Measurements from ENCODE around the gene NKX3-2.
"Not testable (repeated sequence)": the region's sequence is repeated elsewhere in the genome, so short reads cannot be mapped to it uniquely, and the experiment has no call there.

The NKX3-2 gene

GRCh38 chr4:13543839-13544605, at the start of gene NKX3-2:
TSS of gene NKX3-2 (minus strand) at chr4:13544508. CDS start at chr4:13544414, 94 bp downstream.
- Mint-ChIP-seq H3K27ac (peak within 1 kb of the TSS; percentile 68), H3K27me3 (peaks cover 78% of the 10 kb centered on the region), H3K36me3 (ENCODE audit: low read depth) (no peaks in the 10 kb centered on the region), H3K9me3 (no peaks in the 10 kb centered on the region), H3K4me1 (ENCODE audit: low read depth) (peaks cover 60% of the 10 kb centered on the region), H3K4me3 (peak within 1 kb of the TSS; percentile 76)
- no peak for DNase-seq

- Mint-ChIP-seq H3K9me3 (no peaks in the 10 kb centered on the region), H3K27ac (no peak overlapping the region), H3K4me3 (no peak overlapping the region), H3K4me1 (ENCODE audit: low read depth) (no peaks in the 10 kb centered on the region), H3K27me3 (no peaks in the 10 kb centered on the region), H3K36me3 (ENCODE audit: low read depth) (peaks cover 88% of the 10 kb centered on the region)
- DNase-seq = no peak
Measured at GRCh38 chr4:13592220-13592619, 47.9 kb upstream of the NKX3-2 start.

GRCh38 chr4:13590766-13591165, 46.5 kb upstream of the NKX3-2 start:
- H3K36me3 Mint-ChIP-seq (ENCODE audit: low read depth) = peaks cover 84% of the 10 kb centered on the region
- H3K27ac Mint-ChIP-seq = no peak overlapping the region
- H3K9me3 Mint-ChIP-seq = no peaks in the 10 kb centered on the region
- no peaks in the 10 kb centered on the region for H3K27me3 Mint-ChIP-seq
- no peaks in the 10 kb centered on the region for H3K4me1 Mint-ChIP-seq (ENCODE audit: low read depth)
- H3K4me3 Mint-ChIP-seq = no peak overlapping the region
- DNase-seq = no peak

- H3K27me3 Mint-ChIP-seq = no peaks in the 10 kb centered on the region
- peaks cover 85% of the 10 kb centered on the region for H3K36me3 Mint-ChIP-seq (ENCODE audit: low read depth)
- H3K4me3 Mint-ChIP-seq = no peak overlapping the region
- no peaks in the 10 kb centered on the region for H3K4me1 Mint-ChIP-seq (ENCODE audit: low read depth)
- no peaks in the 10 kb centered on the region for H3K9me3 Mint-ChIP-seq
- DNase-seq = no peak
- H3K27ac Mint-ChIP-seq = no peak overlapping the region
Measured at GRCh38 chr4:13588954-13589353, 44.6 kb upstream of the NKX3-2 start.

- no peaks in the 10 kb centered on the region for H3K27me3 Mint-ChIP-seq
- no peak overlapping the region for H3K4me3 Mint-ChIP-seq
- no peaks in the 10 kb centered on the region for H3K9me3 Mint-ChIP-seq
- peaks cover 84% of the 10 kb centered on the region for H3K36me3 Mint-ChIP-seq (ENCODE audit: low read depth)
- DNase-seq = no peak
- H3K4me1 Mint-ChIP-seq (ENCODE audit: low read depth) = no peaks in the 10 kb centered on the region
- no peak overlapping the region for H3K27ac Mint-ChIP-seq
Measured at GRCh38 chr4:13584481-13584880, 40.2 kb upstream of the NKX3-2 start.

- no peaks in the 10 kb centered on the region for H3K9me3 Mint-ChIP-seq
- no peak overlapping the region for H3K4me3 Mint-ChIP-seq
- DNase-seq = no peak
- peaks cover 87% of the 10 kb centered on the region for H3K36me3 Mint-ChIP-seq (ENCODE audit: low read depth)
- H3K27ac Mint-ChIP-seq = no peak overlapping the region
- H3K4me1 Mint-ChIP-seq (ENCODE audit: low read depth) = no peaks in the 10 kb centered on the region
- H3K27me3 Mint-ChIP-seq = no peaks in the 10 kb centered on the region
Measured at GRCh38 chr4:13580036-13580435, 35.7 kb upstream of the NKX3-2 start.

GRCh38 chr4:13577660-13578059, 33.4 kb upstream of the NKX3-2 start:
- no peak overlapping the region for H3K4me3 Mint-ChIP-seq
- no peaks in the 10 kb centered on the region for H3K27me3 Mint-ChIP-seq
- no peaks in the 10 kb centered on the region for H3K9me3 Mint-ChIP-seq
- peaks cover 85% of the 10 kb centered on the region for H3K36me3 Mint-ChIP-seq (ENCODE audit: low read depth)
- DNase-seq = no peak
- no peak overlapping the region for H3K27ac Mint-ChIP-seq
- no peaks in the 10 kb centered on the region for H3K4me1 Mint-ChIP-seq (ENCODE audit: low read depth)

DNA sequence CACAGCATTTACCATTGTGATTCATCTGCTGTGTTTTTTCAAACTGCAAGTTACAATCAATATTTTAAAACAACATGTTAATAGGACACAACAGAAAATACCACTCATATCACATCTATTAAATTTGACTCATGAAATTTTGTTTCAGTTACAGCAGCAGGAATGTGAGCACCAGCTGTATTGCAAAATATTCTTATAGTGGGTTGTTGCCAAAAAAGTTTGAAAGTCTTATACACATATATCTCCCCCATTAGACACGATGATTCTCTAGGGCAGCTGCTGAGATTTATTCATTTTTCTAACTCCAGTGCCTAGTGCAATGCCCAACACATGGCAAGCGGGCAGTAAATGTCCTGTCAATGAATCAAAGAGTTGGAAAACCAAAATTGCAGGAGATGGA, 26.6 kb upstream of the NKX3-2 start:
- no peaks in the 10 kb centered on the region for H3K9me3 Mint-ChIP-seq
- DNase-seq = no peak
- no peak overlapping the region for H3K27ac Mint-ChIP-seq
- peaks cover 84% of the 10 kb centered on the region for H3K36me3 Mint-ChIP-seq (ENCODE audit: low read depth)
- H3K4me1 Mint-ChIP-seq (ENCODE audit: low read depth) = no peaks in the 10 kb centered on the region
- no peak overlapping the region for H3K4me3 Mint-ChIP-seq
- no peaks in the 10 kb centered on the region for H3K27me3 Mint-ChIP-seq

DNA sequence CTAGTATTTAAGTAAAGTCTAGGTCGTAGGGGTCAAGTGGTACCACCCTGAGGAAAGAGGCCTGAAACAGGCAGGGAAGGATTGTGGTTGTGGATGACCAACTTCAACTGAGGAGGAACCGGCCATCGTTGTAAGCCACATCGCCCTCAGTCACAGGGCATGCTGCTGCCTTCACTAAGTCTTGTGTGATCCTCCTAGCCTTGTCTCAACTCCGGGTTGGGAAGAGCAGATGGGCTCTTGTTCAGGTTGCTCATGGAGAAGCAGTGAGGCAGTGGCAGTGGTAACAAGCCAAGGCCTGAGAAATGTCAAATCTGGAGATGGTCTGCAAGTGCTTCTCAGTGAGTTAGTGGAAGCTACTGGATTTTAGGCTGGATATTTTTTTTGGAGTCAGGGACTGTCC, 22.8 kb upstream of the NKX3-2 start:
- no peak for DNase-seq
- Mint-ChIP-seq H3K27ac (no peak overlapping the region), H3K4me1 (ENCODE audit: low read depth) (no peaks in the 10 kb centered on the region), H3K4me3 (no peak overlapping the region), H3K9me3 (no peaks in the 10 kb centered on the region), H3K27me3 (no peaks in the 10 kb centered on the region), H3K36me3 (ENCODE audit: low read depth) (peaks cover 59% of the 10 kb centered on the region)

DNA sequence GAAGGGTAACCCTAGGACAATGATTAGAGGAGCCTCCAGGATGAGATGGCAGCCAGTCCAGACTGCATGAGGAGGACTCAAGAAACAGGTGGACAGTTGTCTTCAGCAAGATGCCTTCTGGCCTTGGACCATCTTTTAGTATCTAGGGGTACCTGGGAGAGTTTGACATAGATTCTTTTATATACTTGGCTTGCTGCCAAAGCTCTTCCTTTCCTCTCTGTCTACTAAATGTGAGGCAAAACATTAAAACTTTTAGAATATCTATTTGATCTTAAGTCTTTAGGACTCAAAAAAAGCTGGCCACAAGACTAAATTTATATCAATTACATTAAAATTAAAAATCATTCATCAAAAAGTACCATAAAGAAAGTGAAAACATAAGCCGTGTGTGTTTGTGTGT, 18.6 kb upstream of the NKX3-2 start:
- Mint-ChIP-seq H3K4me1 (ENCODE audit: low read depth) (no peaks in the 10 kb centered on the region), H3K4me3 (no peak overlapping the region), H3K9me3 (no peaks in the 10 kb centered on the region), H3K36me3 (ENCODE audit: low read depth) (peaks cover 20% of the 10 kb centered on the region), H3K27me3 (peaks cover 8% of the 10 kb centered on the region), H3K27ac (no peak overlapping the region)
- no peak for DNase-seq

DNA sequence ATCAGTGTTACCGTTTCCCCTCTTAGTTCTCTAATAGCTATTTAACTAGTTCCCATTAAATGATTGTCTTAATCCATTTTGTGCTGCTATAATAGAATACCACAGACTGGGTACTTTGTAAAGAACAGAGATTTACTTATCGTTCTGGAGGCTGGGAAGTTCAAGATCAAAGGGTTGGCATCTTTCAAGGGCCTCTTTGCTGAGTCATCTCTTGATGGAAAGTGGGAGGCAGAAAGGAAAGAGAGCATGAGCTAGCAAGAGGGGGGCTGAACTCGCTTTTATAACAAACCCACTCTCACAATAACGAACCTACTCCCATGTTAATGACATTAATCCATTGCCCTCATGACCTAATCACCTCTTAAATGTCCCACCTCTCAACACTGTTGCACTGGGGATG, 17.4 kb upstream of the NKX3-2 start:
- DNase-seq = no peak
- Mint-ChIP-seq H3K36me3 (ENCODE audit: low read depth) (peaks cover 10% of the 10 kb centered on the region), H3K4me1 (ENCODE audit: low read depth) (no peaks in the 10 kb centered on the region), H3K27ac (no peak overlapping the region), H3K9me3 (no peaks in the 10 kb centered on the region), H3K27me3 (peaks cover 13% of the 10 kb centered on the region), H3K4me3 (no peak overlapping the region)

DNA sequence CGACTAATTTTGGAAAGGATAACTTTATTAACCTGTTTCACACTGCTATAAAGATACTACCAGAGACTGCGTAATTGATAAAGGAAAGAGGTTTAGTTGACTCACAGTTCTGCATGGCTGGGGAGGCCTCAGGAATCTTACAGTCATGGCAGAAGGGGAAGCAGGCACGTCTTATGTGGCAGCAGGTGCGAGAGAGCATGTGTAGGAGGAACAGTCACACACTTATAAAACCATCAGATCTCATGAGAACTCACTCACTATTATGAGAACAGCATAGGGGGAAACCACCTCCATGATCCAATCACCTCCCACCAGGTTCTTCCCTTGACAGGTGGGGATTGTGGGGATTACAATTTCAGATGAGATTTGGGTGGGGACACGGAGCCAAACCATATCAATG, 15.8 kb upstream of the NKX3-2 start:
- not testable (repeated sequence) for H3K36me3 Mint-ChIP-seq (ENCODE audit: low read depth); DNase-seq; H3K27ac Mint-ChIP-seq; H3K9me3 Mint-ChIP-seq; H3K4me1 Mint-ChIP-seq (ENCODE audit: low read depth); H3K4me3 Mint-ChIP-seq
- peaks cover 18% of the 10 kb centered on the region for H3K27me3 Mint-ChIP-seq

DNA sequence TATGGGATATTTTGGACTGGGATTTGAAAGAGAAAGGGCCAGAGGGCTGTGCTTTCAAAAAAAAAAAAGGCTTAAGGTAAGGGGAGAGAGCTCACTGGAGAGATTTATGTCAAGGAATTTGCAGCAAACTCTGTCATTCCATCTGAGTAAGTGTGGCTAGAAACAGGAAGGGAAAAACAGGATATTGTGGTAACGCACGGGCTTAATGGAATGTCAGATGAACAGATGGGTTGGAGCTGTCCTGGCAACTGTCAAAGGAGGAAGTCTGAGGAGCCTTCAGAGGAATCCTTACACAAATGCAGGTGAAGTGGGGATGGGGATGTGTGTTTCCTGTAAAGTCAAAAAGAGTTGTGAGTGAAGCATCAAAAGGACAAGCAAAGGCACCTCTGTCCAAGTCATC, 15.1 kb upstream of the NKX3-2 start:
- DNase-seq = no peak
- Mint-ChIP-seq H3K9me3 (no peaks in the 10 kb centered on the region), H3K4me1 (ENCODE audit: low read depth) (no peaks in the 10 kb centered on the region), H3K36me3 (ENCODE audit: low read depth) (no peaks in the 10 kb centered on the region), H3K27me3 (peaks cover 20% of the 10 kb centered on the region), H3K27ac (no peak overlapping the region), H3K4me3 (no peak overlapping the region)

DNA sequence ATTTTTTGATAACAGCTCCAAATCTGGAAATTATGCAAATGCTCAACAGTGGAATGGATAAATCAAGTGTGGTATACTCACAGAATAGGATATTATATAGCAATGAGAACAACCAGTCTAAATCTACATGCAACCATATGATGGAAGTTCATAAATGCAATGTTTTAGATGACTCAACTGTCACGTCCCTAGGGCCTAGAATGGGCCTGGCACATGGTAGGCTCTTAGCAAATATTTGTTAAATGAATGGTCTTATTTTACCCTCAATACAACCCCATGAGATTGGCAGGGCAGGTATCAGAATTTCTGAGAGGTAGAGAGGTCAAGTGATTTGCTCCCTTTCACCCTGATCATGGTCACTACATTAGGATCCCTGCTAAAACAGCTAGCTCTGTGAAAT, 14.6 kb upstream of the NKX3-2 start:
- no peaks in the 10 kb centered on the region for H3K4me1 Mint-ChIP-seq (ENCODE audit: low read depth)
- no peak overlapping the region for H3K27ac Mint-ChIP-seq
- H3K9me3 Mint-ChIP-seq = no peaks in the 10 kb centered on the region
- H3K4me3 Mint-ChIP-seq = no peak overlapping the region
- no peak for DNase-seq
- peaks cover 23% of the 10 kb centered on the region for H3K27me3 Mint-ChIP-seq
- H3K36me3 Mint-ChIP-seq (ENCODE audit: low read depth) = no peaks in the 10 kb centered on the region

DNA sequence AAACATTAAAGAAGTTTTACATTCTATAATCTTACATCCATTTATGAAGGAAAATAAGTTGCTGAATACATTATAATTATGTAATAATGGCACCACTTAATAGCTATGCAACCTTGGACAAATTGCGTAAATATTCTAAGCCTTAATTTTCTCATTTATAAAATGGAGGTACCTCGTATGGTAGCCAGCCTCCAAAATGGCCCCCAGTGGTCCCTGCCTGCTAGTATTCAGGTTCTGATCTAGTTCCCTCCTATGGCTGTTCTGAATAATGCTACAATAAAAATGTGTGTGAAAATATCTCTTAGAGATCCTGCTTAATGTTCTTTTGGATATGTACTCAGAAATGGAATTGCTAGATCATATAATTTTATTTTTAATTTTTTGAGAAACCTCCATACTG, 11.0 kb upstream of the NKX3-2 start:
- H3K27ac Mint-ChIP-seq = no peak overlapping the region
- no peak for DNase-seq
- H3K9me3 Mint-ChIP-seq = no peaks in the 10 kb centered on the region
- no peaks in the 10 kb centered on the region for H3K36me3 Mint-ChIP-seq (ENCODE audit: low read depth)
- peaks cover 57% of the 10 kb centered on the region for H3K27me3 Mint-ChIP-seq
- H3K4me3 Mint-ChIP-seq = no peak overlapping the region
- no peaks in the 10 kb centered on the region for H3K4me1 Mint-ChIP-seq (ENCODE audit: low read depth)

- Mint-ChIP-seq H3K9me3 (no peaks in the 10 kb centered on the region), H3K4me3 (no peak overlapping the region), H3K27me3 (peaks cover 69% of the 10 kb centered on the region), H3K4me1 (ENCODE audit: low read depth) (peaks cover 10% of the 10 kb centered on the region), H3K36me3 (ENCODE audit: low read depth) (no peaks in the 10 kb centered on the region), H3K27ac (no peak overlapping the region)
- no peak for DNase-seq
Measured at GRCh38 chr4:13553081-13553480, 8.8 kb upstream of the NKX3-2 start.
